ENCODE measurements around the gene OSR1. TPM values are rescaled to one million over a fixed set of nuclear protein-coding genes. Genes with fewer than 3 reads are reported as not detected.

OSR1 gene
- total and polyA plus RNA-seq, 2 donors (not counting 3 experiments of a cell fraction or from before 2014, with no cell fraction given): not detected

- H3K36me3 ChIP-seq (ENCODE audit: control insufficient read depth in 2 of 2, extremely low read depth in 1 of 2, insufficient read depth in 2 of 2, low read length in 2 of 2): no peaks in the 10 kb centered on the region
- CTCF ChIA-PET: interaction anchor here (1.6 kb wide), 1 partner anchor 18 kb away, joined by 4 read pairs; no protein-coding TSS in a partner anchor
- no TSS peak for BruUV-seq (replicated peaks)
- dilution Hi-C loops (cut with MboI; ENCODE audit: extremely low pct_ligation_motif_present, low sequenced_read_pairs): no loop called here
- no peak overlapping the region for H3K4me3 ChIP-seq (replicated peaks in 1 of 3; ENCODE audit: insufficient read depth in 1 of 3, low read depth in 1 of 3, low read length in 3 of 3)
- H3K27ac ChIP-seq (ENCODE audit: insufficient read depth, low read depth, low read length): no peak overlapping the region
- H3K9me1 ChIP-seq (replicated peaks; ENCODE audit: control insufficient read depth, extremely low read depth, insufficient read depth, low read length): no peaks in the 10 kb centered on the region
- H4K20me1 ChIP-seq (replicated peaks; ENCODE audit: control insufficient read depth, extremely low read depth, insufficient read depth, low read length): no peaks in the 10 kb centered on the region
- no peak overlapping the region for H3K4me2 ChIP-seq (ENCODE audit: insufficient read depth, low read length)
- no peak overlapping the region for H2AFZ ChIP-seq (ENCODE audit: low read depth, low read length)
- FAIRE-seq (no peak), DNase-seq (ENCODE audit: low read depth, low spot score) (no peak)
- POLR2A ChIA-PET: no interaction called here
- intact Hi-C loops (cut with micrococcal nuclease): no loop called here
- H3K79me2 ChIP-seq (ENCODE audit: control insufficient read depth, insufficient read depth, low read length): no peaks in the 10 kb centered on the region
- TF ChIP-seq GATA2 (IDR thresholded peaks at IDR 0.05; ENCODE audit: insufficient read depth, insufficient read length, low read depth, low read length) (no peak), FOS (IDR thresholded peaks at IDR 0.05; ENCODE audit: borderline replicate concordance, insufficient read depth, low read length) (no peak), EZH2 (IDR thresholded peaks at IDR 0.05; ENCODE audit: borderline replicate concordance, low read depth, low read length, severe bottlenecking) (no peak), CTCF (IDR thresholded peaks at IDR 0.05; ENCODE audit: extremely low read depth in 1 of 2, insufficient read depth in 1 of 2, low read depth in 1 of 2, low read length in 2 of 2) (no peak)
- no peak overlapping the region for H3K9ac ChIP-seq (replicated peaks; ENCODE audit: extremely low read depth, insufficient read depth, low read length)
- no peaks in the 10 kb centered on the region for H3K9me3 ChIP-seq (replicated peaks; ENCODE audit: control insufficient read depth, insufficient read depth, low read length)
- H3K27me3 ChIP-seq (ENCODE audit: control insufficient read depth in 2 of 2, insufficient read depth in 2 of 2, low read length in 2 of 2): peaks cover 0 to 2% of the 10 kb centered on the region in 2 experiments
- no peaks in the 10 kb centered on the region for H3K4me1 ChIP-seq (ENCODE audit: control insufficient read depth, extremely low read depth, insufficient read depth, low read length)
These were observed 25.9 kb downstream of the OSR1 start for GRCh38 chr2:19332503-19332902.

DNA sequence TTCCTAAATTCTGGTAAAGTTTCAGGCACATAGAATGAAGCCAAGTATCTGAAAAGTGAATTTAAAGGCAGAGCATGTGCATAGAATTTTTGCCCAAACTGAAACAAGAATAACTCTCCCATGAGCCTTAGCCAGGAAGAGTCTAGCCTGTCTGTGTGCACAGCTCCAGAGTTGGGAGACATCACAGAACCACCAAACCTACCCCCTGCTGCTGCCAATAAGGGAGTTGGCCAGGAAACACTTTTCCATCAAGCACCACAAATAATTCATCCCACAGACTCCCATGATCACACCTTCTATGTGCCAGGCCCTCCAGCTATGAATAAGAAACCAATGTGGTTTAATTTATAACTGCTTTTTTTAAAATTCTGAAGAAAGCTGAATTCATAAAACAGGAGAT lies 27.0 kb downstream of the OSR1 start:
- Histone ChIP-seq H3K4me1 (ENCODE audit: control insufficient read depth, extremely low read depth, insufficient read depth, low read length) (no peaks in the 10 kb centered on the region), H3K4me3 (replicated peaks in 1 of 3; ENCODE audit: insufficient read depth in 1 of 3, low read depth in 1 of 3, low read length in 3 of 3) (no peak overlapping the region), H3K36me3 (ENCODE audit: control insufficient read depth in 2 of 2, extremely low read depth in 1 of 2, insufficient read depth in 2 of 2, low read length in 2 of 2) (no peaks in the 10 kb centered on the region), H2AFZ (ENCODE audit: low read depth, low read length) (no peak overlapping the region), H3K79me2 (ENCODE audit: control insufficient read depth, insufficient read depth, low read length) (no peaks in the 10 kb centered on the region), H3K9ac (replicated peaks; ENCODE audit: extremely low read depth, insufficient read depth, low read length) (no peak overlapping the region), H3K9me1 (replicated peaks; ENCODE audit: control insufficient read depth, extremely low read depth, insufficient read depth, low read length) (no peaks in the 10 kb centered on the region), H3K9me3 (replicated peaks; ENCODE audit: control insufficient read depth, insufficient read depth, low read length) (no peaks in the 10 kb centered on the region), H3K27ac (ENCODE audit: insufficient read depth, low read depth, low read length) (no peak overlapping the region), H4K20me1 (replicated peaks; ENCODE audit: control insufficient read depth, extremely low read depth, insufficient read depth, low read length) (no peaks in the 10 kb centered on the region), H3K27me3 (ENCODE audit: control insufficient read depth in 2 of 2, insufficient read depth in 2 of 2, low read length in 2 of 2) (peaks cover 0 to 2% of the 10 kb centered on the region in 2 experiments), H3K4me2 (ENCODE audit: insufficient read depth, low read length) (no peak overlapping the region)
- DNase-seq (ENCODE audit: low read depth, low spot score) (no peak), FAIRE-seq (no peak)
- ChIA-PET CTCF (interaction anchor here (1.6 kb wide), 1 partner anchor 19 kb away, joined by 4 read pairs; no protein-coding TSS in a partner anchor), POLR2A (no interaction called here)
- BruUV-seq (replicated peaks): no TSS peak
- dilution Hi-C loops (cut with MboI; ENCODE audit: extremely low pct_ligation_motif_present, low sequenced_read_pairs): no loop called here
- no peak for TF ChIP-seq FOS (IDR thresholded peaks at IDR 0.05; ENCODE audit: borderline replicate concordance, insufficient read depth, low read length)
- TF ChIP-seq EZH2 (IDR thresholded peaks at IDR 0.05; ENCODE audit: borderline replicate concordance, low read depth, low read length, severe bottlenecking): no peak
- TF ChIP-seq JUN (IDR thresholded peaks at IDR 0.05; ENCODE audit: borderline replicate concordance, insufficient read depth, insufficient read length, low read depth): no peak
- no peak for TF ChIP-seq MYC (IDR thresholded peaks at IDR 0.05; ENCODE audit: low read depth, low read length)
- no peak for TF ChIP-seq POLR2AphosphoS5 (IDR thresholded peaks at IDR 0.05; ENCODE audit: insufficient read depth, low read depth, low read length)
- no peak for TF ChIP-seq GATA2 (IDR thresholded peaks at IDR 0.05; ENCODE audit: insufficient read depth, insufficient read length, low read depth, low read length)
- no peak for TF ChIP-seq CTCF (IDR thresholded peaks at IDR 0.05; ENCODE audit: extremely low read depth in 1 of 2, insufficient read depth in 1 of 2, low read depth in 1 of 2, low read length in 2 of 2)
- TF ChIP-seq MAX (IDR thresholded peaks at IDR 0.05; ENCODE audit: insufficient read depth, insufficient read length): no peak
- no peak for TF ChIP-seq POLR2A (IDR thresholded peaks at IDR 0.05; ENCODE audit: low read depth, low read length)
- intact Hi-C loops (cut with micrococcal nuclease): no loop called here
